IMR-90 (cell line): ENCODE data around the gene NADSYN1. TPM values are rescaled to one million over a fixed set of nuclear protein-coding genes. Genes with fewer than 3 reads are reported as not detected.

ENCODE experiments used
- ATAC-seq: fragments of 200-7000 bp; cut with Tn5 transposase; 2 replicates; pipeline ENCODE4 v1.9.1; 2020; ENCODE audit warnings: low read depth, mild to moderate bottlenecking, moderate library complexity
- BruUV-seq: library from RNA; stranded (reverse); fragments of 400-500 nt; replicated peaks from 2 replicates; lab custom pipeline; 2021; lab: Mats Ljungman, UMichigan
- CTCF ChIA-PET: fragments of 300-600 bp; formaldehyde crosslinking; extraction: SDS; loops from one replicate; lab custom pipeline; 2021; ENCODE audit warnings: antibody characterized with exemption; lab: Yijun Ruan, JAX
- POLR2A ChIA-PET: fragments of 300-600 bp; sonication (Branson Sonifier 250); formaldehyde crosslinking; loops from one replicate; lab custom pipeline; 2022; ENCODE audit warnings: antibody characterized with exemption; ENCODE audit not compliant: unreplicated experiment; lab: Charles Lee
- DNase-seq: peaks from one replicate; pipeline ENCODE4 v3.0.0; 2013
- H2AFZ ChIP-seq: replicated peaks from 2 replicates; pipeline ENCODE3; 2013; ENCODE audit warnings: low read length, mild to moderate bottlenecking; ENCODE audit not compliant: poor library complexity
- H2AK5ac ChIP-seq: 2 replicates; pipeline ENCODE4 v1.6.1; 2013; ENCODE audit warnings: low read depth, low read length, inconsistent platforms
- H2AK9ac ChIP-seq: replicated peaks from 2 replicates; pipeline ENCODE3; 2013; ENCODE audit warnings: mild to moderate bottlenecking, low read depth, low read length, moderate library complexity; ENCODE audit not compliant: poor library complexity
- H2BK120ac ChIP-seq: 2 replicates; pipeline ENCODE4 v1.6.1; 2013; ENCODE audit warnings: low read depth, low read length, inconsistent platforms
- H2BK15ac ChIP-seq: 3 replicates; pipeline ENCODE4 v1.6.1; 2013; ENCODE audit warnings: low read depth, low read length, inconsistent platforms
- H2BK20ac ChIP-seq: 2 replicates; pipeline ENCODE4 v1.6.1; 2013; ENCODE audit warnings: low read depth, mild to moderate bottlenecking, inconsistent platforms, low read length, moderate library complexity
- H2BK5ac ChIP-seq: 2 replicates; pipeline ENCODE4 v1.6.1; 2013; ENCODE audit warnings: mild to moderate bottlenecking, low read depth, low read length, inconsistent platforms; ENCODE audit not compliant: poor library complexity, severe bottlenecking
- H3K14ac ChIP-seq: replicated peaks from 2 replicates; pipeline ENCODE4 v1.6.1; 2013; ENCODE audit warnings: low read depth, low read length, inconsistent platforms
- H3K18ac ChIP-seq: 2 replicates; pipeline ENCODE4 v1.6.1; 2013; ENCODE audit warnings: low read depth, low read length, control low read depth
- H3K23ac ChIP-seq: 2 replicates; pipeline ENCODE4 v1.6.1; 2013; ENCODE audit warnings: low read depth, low read length, inconsistent platforms
- H3K27ac ChIP-seq: 2 replicates; pipeline ENCODE4 v1.5.1; 2013; ENCODE audit warnings: mild to moderate bottlenecking, control low read depth, low read length; ENCODE audit not compliant: insufficient read depth
- H3K27me3 ChIP-seq: 2 replicates; pipeline ENCODE4 v1.6.1; 2013; ENCODE audit warnings: low read length; ENCODE audit not compliant: control insufficient read depth, insufficient read depth
- H3K36me3 ChIP-seq: 2 replicates; pipeline ENCODE4 v1.6.1; 2013; ENCODE audit warnings: low read length, mixed read lengths; ENCODE audit not compliant: control insufficient read depth, insufficient read depth
- H3K4ac ChIP-seq: 2 replicates; pipeline ENCODE4 v1.6.1; 2013; ENCODE audit warnings: low read depth, low read length, inconsistent platforms
- H3K4me1 ChIP-seq: 2 replicates; pipeline ENCODE4 v1.6.1; 2013; ENCODE audit warnings: low read length, mixed read lengths; ENCODE audit not compliant: control insufficient read depth, insufficient read depth
- H3K4me2 ChIP-seq: 2 replicates; pipeline ENCODE4 v1.6.1; 2013; ENCODE audit warnings: low read depth, mild to moderate bottlenecking, control low read depth, low read length, moderate library complexity
- H3K4me3 ChIP-seq: 2 replicates; pipeline ENCODE4 v1.5.1; 2013; ENCODE audit warnings: low read depth, mild to moderate bottlenecking, control low read depth, low read length, moderate library complexity; ENCODE audit not compliant: insufficient read depth
- H3K56ac ChIP-seq: 2 replicates; pipeline ENCODE4 v1.6.1; 2013; ENCODE audit warnings: low read length, inconsistent platforms; ENCODE audit not compliant: insufficient read depth; ENCODE audit errors: extremely low read depth
- H3K79me1 ChIP-seq, 2 experiments: 2 replicates each; pipeline ENCODE4 v1.6.1; 2013; ENCODE audit warnings: low read length in 2 of 2, inconsistent platforms in 1 of 2, low read depth in 1 of 2
- H3K9ac ChIP-seq: 2 replicates; pipeline ENCODE4 v1.6.1; 2013; ENCODE audit warnings: low read depth, low read length, control low read depth
- H3K9me1 ChIP-seq: 2 replicates; pipeline ENCODE4 v1.6.1; 2013; ENCODE audit warnings: low read length, inconsistent platforms; ENCODE audit not compliant: insufficient read depth
- H3K9me3 ChIP-seq: 2 replicates; pipeline ENCODE4 v1.6.1; 2013; ENCODE audit warnings: low read length; ENCODE audit not compliant: control insufficient read depth, insufficient read depth
- H4K20me1 ChIP-seq: 2 replicates; pipeline ENCODE4 v1.6.1; 2013; ENCODE audit warnings: low read length, inconsistent platforms; ENCODE audit not compliant: insufficient read depth
- H4K5ac ChIP-seq: 2 replicates; pipeline ENCODE4 v1.6.1; 2013; ENCODE audit warnings: mild to moderate bottlenecking, low read depth, low read length, control low read depth
- H4K8ac ChIP-seq, 2 experiments: 2 replicates each; pipeline ENCODE4 v1.6.1; 2013; ENCODE audit warnings: low read depth in 2 of 2, low read length in 2 of 2, control low read depth in 1 of 2, inconsistent platforms in 1 of 2
- H4K91ac ChIP-seq: 2 replicates; pipeline ENCODE4 v1.6.1; 2013; ENCODE audit warnings: low read depth, low read length, inconsistent platforms; ENCODE audit not compliant: insufficient read depth
- BHLHE40 ChIP-seq: fragments of 150-350 bp; IDR thresholded peaks from 2 replicates; pipeline ENCODE4 v1.6.1; 2016; ENCODE audit warnings: mild to moderate bottlenecking, low read depth, low read length
- CEBPB ChIP-seq: IDR thresholded peaks from 2 replicates; pipeline ENCODE4 v1.6.1; 2012; ENCODE audit warnings: low read depth, low read length, improper control_type of control experiment
- CHD1 ChIP-seq: IDR thresholded peaks from 2 replicates; pipeline ENCODE4 v1.6.1; 2012; ENCODE audit warnings: low read depth, low read length, improper control_type of control experiment
- CTCF ChIP-seq: conservative IDR thresholded peaks from 2 replicates; pipeline ENCODE4 v1.5.1; 2012; ENCODE audit warnings: mild to moderate bottlenecking, low read depth, low read length, improper control_type of control experiment
- FOS ChIP-seq: fragments of 150-350 bp; IDR thresholded peaks from 2 replicates; pipeline ENCODE4 v1.6.1; 2016; ENCODE audit warnings: low read depth, low read length
- MAFK ChIP-seq: IDR thresholded peaks from 2 replicates; pipeline ENCODE4 v1.6.1; 2012; ENCODE audit warnings: low read depth, low read length, improper control_type of control experiment
- MAZ ChIP-seq: IDR thresholded peaks from 2 replicates; pipeline ENCODE4 v1.6.1; 2012; ENCODE audit warnings: low read depth, mild to moderate bottlenecking, low read length, improper control_type of control experiment, moderate library complexity, borderline replicate concordance
- MXI1 ChIP-seq: IDR thresholded peaks from 2 replicates; pipeline ENCODE4 v1.6.1; 2012; ENCODE audit warnings: low read depth, mild to moderate bottlenecking, low read length, moderate library complexity, borderline replicate concordance
- NFE2L2 ChIP-seq: fragments of 150-350 bp; IDR thresholded peaks from 2 replicates; pipeline ENCODE4 v1.6.1; 2016; ENCODE audit warnings: low read depth, mild to moderate bottlenecking, low read length
- POLR2A ChIP-seq: IDR thresholded peaks from 2 replicates; pipeline ENCODE4 v1.6.1; 2012; ENCODE audit warnings: mild to moderate bottlenecking, low read depth, low read length
- RAD21 ChIP-seq: IDR thresholded peaks from 2 replicates; pipeline ENCODE4 v1.6.1; 2012; ENCODE audit warnings: low read length, improper control_type of control experiment
- RCOR1 ChIP-seq: IDR thresholded peaks from 2 replicates; pipeline ENCODE4 v1.6.1; 2012; ENCODE audit warnings: mild to moderate bottlenecking, low read length, improper control_type of control experiment; ENCODE audit not compliant: insufficient replicate concordance
- RFX5 ChIP-seq: IDR thresholded peaks from 2 replicates; pipeline ENCODE4 v1.8.0; 2012; ENCODE audit warnings: low read depth, mild to moderate bottlenecking, low read length, moderate library complexity
- SMC3 ChIP-seq: fragments of 150-350 bp; IDR thresholded peaks from 2 replicates; pipeline ENCODE4 v1.6.1; 2016; ENCODE audit warnings: low read depth, mild to moderate bottlenecking, antibody characterized with exemption, low read length, moderate library complexity
- USF2 ChIP-seq: fragments of 150-350 bp; IDR thresholded peaks from 2 replicates; pipeline ENCODE4 v1.6.1; 2017; ENCODE audit warnings: mild to moderate bottlenecking, antibody characterized with exemption, low read length, low read depth
- WGBS, 2 experiments: methylation state at CpG; one replicate each; pipeline versions ENCODE4 v1.1.5 to v1.1.7; 2013; ENCODE audit warnings: missing lambda C conversion rate in 2 of 2; ENCODE audit not compliant: insufficient read length in 1 of 2; ENCODE audit errors: extremely low coverage in 2 of 2; 5-methylcytosine and 5-hydroxymethylcytosine counted together
- dilution Hi-C: fragments of 300-500 bp; cut with HindIII; formaldehyde crosslinking; loops from one replicate; pipeline ENCODE4 v1.14.3; 2018; ENCODE audit warnings: low sequenced_read_pairs; ENCODE audit not compliant: unreplicated experiment
- in situ Hi-C: fragments of 300-500 bp; cut with MboI; formaldehyde crosslinking; loops from 3 replicates; pipeline ENCODE4 v1.14.3; 2019; ENCODE audit warnings: low sequenced_read_pairs, inconsistent platforms, mixed read lengths
- intact Hi-C: fragments of 100-400 bp; cut with micrococcal nuclease; formaldehyde crosslinking; loops from 2 replicates; pipeline ENCODE4 v1.10.0; 2022
- polyA plus RNA-seq, 3 experiments: library from polyadenylated mRNA; depleted of rRNA; stranded (reverse); fragments of >200 nt; gene quantifications; 2 replicates each; pipeline ENCODE4 v1.2.3, GENCODE V29; 2012; ENCODE audit warnings: low replicate concordance in 1 of 3
- total RNA-seq: library from RNA; depleted of rRNA; stranded (reverse); fragments of >200 nt; gene quantifications from 2 replicates; pipeline ENCODE4 v1.2.3, GENCODE V29; 2012
- TF ChIP-seq, protein P1 (sequence below): fragments of 150-350 bp; IDR thresholded peaks from 2 replicates; pipeline ENCODE4 v1.6.1; 2016; ENCODE audit warnings: low read depth, mild to moderate bottlenecking, low read length, moderate library complexity, borderline replicate concordance

NADSYN1 gene
- total and polyA plus RNA-seq, 2 of the 4 experiments (the other 2 are of a cell fraction) = 69.5 to 70.4 TPM

DNA sequence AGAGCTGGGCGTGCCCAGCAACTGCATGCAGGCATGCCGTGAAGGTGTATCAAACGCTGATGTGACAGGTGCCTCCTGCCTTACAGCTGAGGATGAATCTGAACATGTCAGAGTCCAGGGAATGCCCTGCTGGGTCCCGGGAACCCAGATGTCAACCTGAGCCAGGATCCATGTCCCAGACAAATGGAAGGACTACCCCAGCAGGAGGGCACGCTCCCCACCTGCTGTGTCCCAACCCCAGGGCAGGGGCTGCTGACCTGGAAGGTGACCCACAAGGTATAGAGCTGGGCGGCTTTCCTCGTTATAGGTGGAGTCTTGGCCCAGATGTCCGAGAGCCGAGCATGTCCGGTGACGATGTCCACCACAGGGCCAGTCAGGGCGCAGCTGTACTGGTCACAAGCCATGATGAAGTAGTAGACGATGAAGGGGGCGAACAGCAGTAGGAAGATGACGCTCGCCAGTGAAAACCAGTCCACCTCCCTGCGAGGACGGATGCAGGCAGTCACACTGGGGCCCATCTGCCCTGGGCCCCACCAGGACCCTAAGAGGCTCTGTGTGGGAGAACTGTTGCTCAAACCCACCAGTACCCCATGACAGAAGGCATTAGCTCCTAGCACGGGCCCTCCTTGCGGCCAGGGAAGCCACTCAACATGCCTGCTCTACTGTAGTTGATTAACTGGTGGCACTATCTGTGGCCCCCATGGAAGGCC is 9.1 kb upstream of the NADSYN1 start:
- Histone ChIP-seq H3K9me3 (no peaks in the 10 kb centered on the region), H3K9ac (no peak overlapping the region), H3K18ac (no peak overlapping the region), H3K4ac (no peak overlapping the region), H2BK15ac (no peak overlapping the region), H3K36me3 (peaks cover 21% of the 10 kb centered on the region), H2BK20ac (no peak overlapping the region), H3K27me3 (no peaks in the 10 kb centered on the region), H2AK5ac (no peak overlapping the region), H2AFZ (no peak overlapping the region), H2AK9ac (no peak overlapping the region), H4K8ac (no peak overlapping the region), H3K79me1 (peaks cover 2 to 5% of the 10 kb centered on the region in 2 experiments; a peak in 3 of 4 replicates), H2BK120ac (no peak overlapping the region), H3K56ac (no peak overlapping the region), H3K9me1 (0 out of 2 replicates have a peak, but pooled peaks cover 4% of the 10 kb centered on the region), H4K20me1 (no peaks in the 10 kb centered on the region), H3K14ac (no peak overlapping the region), H3K23ac (no peak overlapping the region), H2BK5ac (no peak overlapping the region), H3K4me2 (no peak overlapping the region), H3K4me1 (peaks cover 4% of the 10 kb centered on the region; the same call in 1 of the 2 replicates), H3K4me3 (no peak overlapping the region), H3K27ac (no peak overlapping the region), H4K5ac (no peak overlapping the region), H4K91ac (no peak overlapping the region)
- dilution Hi-C loops (no loop called here), intact Hi-C loops (no loop called here), in situ Hi-C loops (no loop called here)
- DNase-seq (no peak), ATAC-seq (no peak)
- TF ChIP-seq RFX5 (no peak), BHLHE40 (no peak), CEBPB (no peak), POLR2A (no peak), MAFK (no peak), NFE2L2 (no peak), MXI1 (no peak), MAZ (no peak), SMC3 (no peak), FOS (no peak), RCOR1 (no peak), RAD21 (no peak), USF2 (no peak), CHD1 (no peak), CTCF (no peak)
- TF ChIP-seq, protein P1, sequence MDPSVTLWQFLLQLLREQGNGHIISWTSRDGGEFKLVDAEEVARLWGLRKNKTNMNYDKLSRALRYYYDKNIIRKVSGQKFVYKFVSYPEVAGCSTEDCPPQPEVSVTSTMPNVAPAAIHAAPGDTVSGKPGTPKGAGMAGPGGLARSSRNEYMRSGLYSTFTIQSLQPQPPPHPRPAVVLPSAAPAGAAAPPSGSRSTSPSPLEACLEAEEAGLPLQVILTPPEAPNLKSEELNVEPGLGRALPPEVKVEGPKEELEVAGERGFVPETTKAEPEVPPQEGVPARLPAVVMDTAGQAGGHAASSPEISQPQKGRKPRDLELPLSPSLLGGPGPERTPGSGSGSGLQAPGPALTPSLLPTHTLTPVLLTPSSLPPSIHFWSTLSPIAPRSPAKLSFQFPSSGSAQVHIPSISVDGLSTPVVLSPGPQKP = no peak
- 98% methylated on average over 10 of the region's 20 CpGs; no CpG with 5 or more reads in 1 of the 2 experiments for WGBS, 2 experiments
- CTCF ChIA-PET = no interaction called here
- POLR2A ChIA-PET = no interaction called here
- no TSS peak for BruUV-seq
